NCI-H2227 treated with DMSO at 0.1 percent for 48 hours (cell line): ENCODE measurements around the gene TPGS1.

Source experiments
- DNase-seq: peaks from one replicate; lab custom pipeline; 2025; lab: John Stamatoyannopoulos, UW

TPGS1 gene

DNA sequence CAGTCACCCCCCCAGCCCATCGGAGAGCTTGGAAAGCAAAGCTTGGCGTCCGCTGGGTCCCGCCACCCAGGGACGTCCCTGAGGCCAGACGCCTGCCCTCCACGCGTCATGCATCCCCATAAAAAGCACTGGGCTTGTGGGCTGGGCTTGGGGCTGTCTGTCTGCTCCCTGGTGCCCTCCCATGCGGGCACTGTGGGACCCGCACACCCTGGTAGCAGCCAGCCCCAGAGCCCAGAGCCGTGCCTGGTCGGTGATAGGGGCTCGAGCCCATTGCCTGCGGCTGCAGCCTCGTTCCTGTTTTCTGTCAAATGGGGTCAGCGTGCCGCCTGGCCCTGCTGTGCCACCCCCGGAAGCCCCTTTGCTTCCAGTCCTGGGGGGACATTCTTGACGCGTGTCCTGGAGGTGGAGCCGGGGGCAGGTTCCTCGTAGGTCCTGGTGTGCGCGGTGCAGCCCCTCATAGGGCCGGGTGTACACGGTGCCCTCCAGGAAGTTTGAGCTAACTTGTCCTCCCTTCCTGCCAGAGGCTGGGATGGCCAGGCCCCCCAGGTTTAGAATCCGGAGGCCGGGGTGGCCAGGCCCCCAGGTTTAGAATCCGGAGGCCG lies 32.2 kb downstream of the TPGS1 start:
- DNase-seq, result no peak

- no peak for DNase-seq
These were observed 33.8 kb downstream of the TPGS1 start for GRCh38 chr19:540867-541637.

DNA sequence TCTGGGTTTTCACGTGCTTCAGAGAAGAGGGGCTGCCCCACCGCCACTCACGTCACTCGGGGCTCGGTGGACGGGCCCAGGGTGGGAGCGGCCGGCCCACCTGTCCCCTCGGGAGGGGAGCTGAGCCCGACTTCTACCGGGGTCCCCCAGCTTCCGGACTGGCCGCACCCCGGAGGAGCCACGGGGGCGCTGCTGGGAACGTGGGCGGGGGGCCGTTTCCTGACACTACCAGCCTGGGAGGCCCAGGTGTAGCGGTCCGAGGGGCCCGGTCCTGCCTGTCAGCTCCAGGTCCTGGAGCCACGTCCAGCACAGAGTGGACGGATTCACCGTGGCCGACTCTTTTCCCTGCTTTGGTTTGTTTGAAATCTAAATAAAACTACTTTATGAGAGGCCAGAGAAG lies 34.4 kb downstream of the TPGS1 start:
- no peak for DNase-seq

GRCh38 chr19:542173-542866 lies 35.0 kb downstream of the TPGS1 start:
- DNase-seq, result no peak

DNA sequence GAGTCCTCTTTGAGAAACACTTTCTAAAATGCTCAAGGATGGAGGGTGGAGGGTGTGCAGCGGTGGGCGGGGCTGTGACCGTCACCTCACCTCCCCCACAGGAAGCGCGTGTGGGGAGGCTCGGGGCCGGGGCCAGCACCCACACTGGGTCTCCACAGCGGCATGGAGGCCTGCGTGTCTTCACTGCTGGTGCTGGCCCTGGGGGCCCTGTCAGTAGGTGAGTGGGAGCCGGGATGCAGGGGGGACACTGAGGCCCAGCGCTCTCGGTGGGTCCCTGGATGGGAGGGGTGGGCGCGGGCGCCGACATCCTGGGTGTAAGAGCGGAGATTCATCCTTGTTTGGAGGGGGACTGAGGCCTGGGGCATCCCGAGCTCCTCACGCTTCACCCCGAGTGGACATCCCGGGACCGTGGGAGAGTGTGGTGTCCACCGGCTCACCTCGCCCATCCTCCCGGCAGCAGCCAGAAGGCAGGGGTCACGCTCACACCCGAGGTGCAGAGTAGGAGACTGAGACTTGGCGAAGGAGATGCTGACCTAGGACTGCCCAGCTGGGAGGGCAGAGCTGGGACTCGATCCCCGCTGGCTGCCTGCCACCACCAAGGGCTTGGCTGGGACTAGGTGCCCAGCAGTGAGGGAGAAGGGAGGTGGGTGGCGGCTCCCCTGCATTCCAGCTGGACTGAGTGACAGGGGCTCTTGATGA lies 36.8 kb downstream of the TPGS1 start, which contains the start of gene GZMM:
GZMM (plus strand) TSS at position 144 of the 699 bp plus-strand sequence; CDS start at position 163, 19 bp downstream.
- no peak for DNase-seq

- DNase-seq, result no peak
These were observed 39.8 kb downstream of the TPGS1 start for GRCh38 chr19:547117-547516.

DNA sequence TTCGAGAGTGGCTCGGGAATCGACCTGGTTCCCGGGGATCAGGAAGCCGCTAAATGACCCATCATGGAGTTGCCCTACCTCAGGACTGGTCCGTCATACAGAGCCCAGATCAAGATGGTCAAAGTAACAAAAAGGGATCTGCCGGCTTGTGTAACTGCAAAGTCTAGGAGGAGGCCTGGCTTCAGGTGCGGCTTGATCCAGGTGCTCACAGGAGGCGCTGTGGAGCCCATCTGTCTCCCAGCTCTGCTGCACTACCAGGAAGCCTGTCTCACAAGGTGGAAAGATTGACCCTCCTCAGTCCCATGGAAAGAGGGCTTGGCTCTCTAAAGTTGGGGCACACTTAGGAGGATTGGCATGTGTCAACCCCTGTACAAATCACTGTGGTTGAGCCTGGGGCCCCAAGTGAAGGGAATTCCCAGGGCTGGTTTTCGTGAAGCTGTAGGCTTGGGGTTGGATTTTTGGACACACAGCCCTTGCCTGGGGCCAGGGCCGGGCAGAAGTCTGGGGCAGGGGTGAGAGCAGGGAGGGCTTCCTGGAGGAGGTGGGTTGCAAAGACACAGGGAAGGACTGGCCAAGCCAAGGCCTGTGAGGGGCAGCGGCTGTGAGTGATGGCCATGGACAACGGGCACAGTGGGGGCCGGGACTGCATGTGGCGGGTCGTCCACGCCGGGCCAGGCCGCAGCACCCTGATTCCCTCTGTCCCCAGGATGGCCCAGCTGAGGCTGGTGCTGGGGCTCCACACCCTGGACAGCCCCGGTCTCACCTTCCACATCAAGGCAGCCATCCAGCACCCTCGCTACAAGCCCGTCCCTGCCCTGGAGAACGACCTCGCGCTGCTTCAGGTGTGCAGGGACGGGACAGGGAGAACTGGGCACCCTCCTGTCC lies 40.8 kb downstream of the TPGS1 start:
- no peak for DNase-seq

DNA sequence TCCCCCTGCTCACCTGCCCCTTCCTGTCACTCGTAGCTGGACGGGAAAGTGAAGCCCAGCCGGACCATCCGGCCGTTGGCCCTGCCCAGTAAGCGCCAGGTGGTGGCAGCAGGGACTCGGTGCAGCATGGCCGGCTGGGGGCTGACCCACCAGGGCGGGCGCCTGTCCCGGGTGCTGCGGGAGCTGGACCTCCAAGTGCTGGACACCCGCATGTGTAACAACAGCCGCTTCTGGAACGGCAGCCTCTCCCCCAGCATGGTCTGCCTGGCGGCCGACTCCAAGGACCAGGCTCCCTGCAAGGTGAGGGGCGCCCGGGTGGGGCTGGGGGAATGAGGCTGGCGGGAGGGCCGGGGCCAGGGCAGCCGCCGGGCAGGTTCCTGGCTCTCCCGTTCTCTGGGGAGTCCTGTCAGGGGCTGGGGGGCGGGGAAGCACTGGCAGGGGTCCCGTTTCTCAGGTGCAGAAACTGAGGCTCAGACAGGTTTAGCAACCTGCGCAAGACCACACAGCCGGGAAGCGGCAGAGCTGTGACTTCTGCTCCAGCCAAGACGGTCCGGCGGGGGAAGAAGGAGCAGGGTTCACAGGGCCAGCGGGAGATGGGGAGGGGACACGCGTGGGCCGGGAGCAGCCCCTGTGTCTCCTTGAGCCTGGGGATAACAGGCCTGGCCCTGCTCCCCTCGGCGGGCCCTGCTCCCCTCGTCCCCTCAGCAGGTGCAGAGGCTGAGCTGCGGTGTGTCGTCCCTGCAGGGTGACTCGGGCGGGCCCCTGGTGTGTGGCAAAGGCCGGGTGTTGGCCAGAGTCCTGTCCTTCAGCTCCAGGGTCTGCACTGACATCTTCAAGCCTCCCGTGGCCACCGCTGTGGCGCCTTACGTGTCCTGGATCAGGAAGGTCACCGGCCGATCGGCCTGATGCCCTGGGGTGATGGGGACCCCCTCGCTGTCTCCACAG lies 41.9 kb downstream of the TPGS1 start:
- DNase-seq, result no peak

DNA sequence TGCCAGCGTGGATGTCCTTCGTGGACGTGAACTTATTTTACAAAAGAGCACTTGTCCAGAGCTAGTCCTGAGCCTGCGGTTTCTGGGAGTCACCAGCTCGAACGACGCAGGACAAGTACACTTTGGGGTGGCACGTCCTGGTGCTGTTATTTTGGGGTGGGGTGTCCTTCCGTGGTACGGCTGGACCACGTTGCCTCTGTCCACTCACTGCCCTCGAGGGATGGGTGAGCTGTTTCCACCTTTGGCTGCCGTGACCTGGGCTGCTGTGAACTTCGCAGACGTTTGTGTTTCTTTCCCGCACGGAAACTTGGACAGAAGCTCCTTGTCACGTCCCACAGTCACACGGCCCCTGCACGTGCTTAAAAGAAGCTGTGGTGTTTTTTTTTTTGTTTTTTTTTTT lies 47.5 kb downstream of the TPGS1 start:
- DNase-seq, result no peak

DNA sequence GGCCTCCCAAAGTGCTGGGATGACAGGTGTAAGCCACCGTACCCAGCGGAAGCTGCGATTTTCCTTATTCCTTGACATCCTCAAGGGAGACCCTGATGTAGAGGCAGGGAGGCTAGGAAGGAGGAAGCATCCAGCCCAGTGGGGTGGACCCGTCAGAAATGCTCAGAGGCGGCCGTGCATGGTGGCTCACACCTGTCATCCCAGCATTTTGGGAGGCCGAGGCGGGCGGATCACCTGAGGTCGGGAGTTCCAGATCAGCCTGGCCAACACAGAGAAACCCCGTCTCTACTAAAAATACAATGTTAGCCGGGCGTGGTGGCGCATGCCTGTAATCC lies 48.1 kb downstream of the TPGS1 start:
- DNase-seq, result no peak

- no peak for DNase-seq
These were observed 49.5 kb downstream of the TPGS1 start for GRCh38 chr19:556611-557382.

- DNase-seq, result no peak
These were observed 51.6 kb downstream of the TPGS1 start for GRCh38 chr19:558770-559439.

GRCh38 chr19:560121-560520 lies 52.8 kb downstream of the TPGS1 start:
- DNase-seq, result no peak

- no peak for DNase-seq
These were observed 59.1 kb downstream of the TPGS1 start for GRCh38 chr19:566403-566802.

GRCh38 chr19:566844-567243 lies 59.5 kb downstream of the TPGS1 start:
- DNase-seq, result no peak

DNA sequence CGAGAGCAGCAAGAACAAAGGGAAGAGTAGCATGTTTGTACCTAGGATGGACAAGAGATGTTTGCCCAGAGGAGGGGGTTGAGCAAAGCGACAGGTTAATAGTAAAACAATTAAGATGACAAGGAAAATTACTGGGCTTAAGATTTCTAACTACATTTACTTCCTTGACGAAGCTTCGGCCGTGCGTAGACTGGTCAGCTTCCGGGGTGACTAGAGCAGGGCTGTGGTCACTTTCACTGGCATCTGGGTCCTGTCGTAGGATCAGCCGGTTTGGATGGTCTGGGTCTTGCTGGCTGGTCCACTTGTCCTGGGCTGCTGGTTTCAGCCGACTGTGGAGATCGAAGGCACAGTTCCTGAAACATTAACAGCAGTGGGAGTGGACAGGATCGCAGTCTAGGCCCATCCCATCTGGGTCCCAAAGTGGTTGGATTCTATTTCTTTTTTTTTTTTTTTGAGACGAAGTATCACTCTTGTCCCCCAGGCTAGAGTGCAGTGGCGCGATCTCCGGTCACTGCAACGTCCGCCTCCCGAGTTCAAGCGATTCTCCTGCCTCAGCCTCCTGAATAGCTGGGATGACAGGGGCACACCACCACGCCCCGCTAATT lies 60.1 kb downstream of the TPGS1 start:
- no peak for DNase-seq
